ENCODE results near the gene MTNR1A.

Gene MTNR1A

GRCh38 chr4:186485150-186485549 is 70.2 kb downstream of the MTNR1A start:
- Mint-ChIP-seq H3K9me3 (peaks cover 18% of the 10 kb centered on the region), H3K36me3 (ENCODE audit: low read depth) (peaks cover 4% of the 10 kb centered on the region), H3K27ac (peak overlapping the region; percentile 45), H3K4me3 (no peak overlapping the region), H3K27me3 (ENCODE audit: low read depth, poor library complexity) (peaks cover 2% of the 10 kb centered on the region), H3K4me1 (peaks cover 28% of the 10 kb centered on the region)
- no peak for DNase-seq
- no peak for TF ChIP-seq CTCF (IDR thresholded peaks at IDR 0.05)

- Mint-ChIP-seq H3K4me1 (peaks cover 28% of the 10 kb centered on the region), H3K4me3 (no peak overlapping the region), H3K27me3 (ENCODE audit: low read depth, poor library complexity) (peaks cover 2% of the 10 kb centered on the region), H3K36me3 (ENCODE audit: low read depth) (no peaks in the 10 kb centered on the region), H3K27ac (peak overlapping the region; percentile 12), H3K9me3 (peaks cover 6% of the 10 kb centered on the region)
- TF ChIP-seq CTCF (IDR thresholded peaks at IDR 0.05), result no peak
- DNase-seq, result no peak
These were observed 71.7 kb downstream of the MTNR1A start for GRCh38 chr4:186483656-186484055.

All from nephron progenitor cell (in vitro differentiated cells).